A673 (cell line): ENCODE measurements around the gene PPP1R2. TPM values are rescaled to one million over a fixed set of nuclear protein-coding genes. Genes with fewer than 3 reads are reported as not detected.
"Not testable (repeated sequence)": the region's sequence is repeated elsewhere in the genome, so short reads cannot be mapped to it uniquely, and the experiment has no call there.

ENCODE experiments used
- Bru-seq: library from RNA; stranded (reverse); fragments of 400-500 nt; gene quantifications from one replicate; lab custom pipeline; 2021; lab: Mats Ljungman, UMichigan
- BruChase-seq, 2 experiments: library from RNA; stranded (reverse); fragments of 400-500 nt; gene quantifications; one replicate each; lab custom pipeline; 2021; lab: Mats Ljungman, UMichigan
- BruUV-seq: library from RNA; stranded (reverse); fragments of 400-500 nt; replicated peaks from 2 replicates; lab custom pipeline; 2021; lab: Mats Ljungman, UMichigan
- CTCF ChIA-PET: fragments of 300-600 bp; sonication (Branson Sonifier 250); formaldehyde crosslinking; loops from one replicate; lab custom pipeline; 2022; ENCODE audit warnings: antibody characterized with exemption; lab: Charles Lee
- POLR2A ChIA-PET: fragments of 300-600 bp; sonication (Branson Sonifier 250); formaldehyde crosslinking; loops from one replicate; lab custom pipeline; 2022; ENCODE audit warnings: antibody characterized with exemption; ENCODE audit not compliant: low non-redundant PET; lab: Charles Lee
- DNase-seq: peaks from one replicate; pipeline ENCODE4 v3.0.0-alpha.2; 2015; ENCODE audit warnings: low spot score
- H3K27ac ChIP-seq: fragments of 200-600 bp; sonication (generic); 2 replicates; pipeline ENCODE4 v1.5.1; 2016; ENCODE audit warnings: mixed run types, low read depth, mild to moderate bottlenecking, mixed read lengths, antibody characterized with exemption, low read length; ENCODE audit not compliant: poor library complexity, severe bottlenecking
- H3K27me3 ChIP-seq: fragments of 200-600 bp; sonication (generic); replicated peaks from 2 replicates; pipeline ENCODE4 v1.6.1; 2017; ENCODE audit warnings: mixed run types, low read depth, mild to moderate bottlenecking, mixed read lengths, antibody characterized with exemption, low read length; ENCODE audit not compliant: insufficient read depth, poor library complexity
- H3K36me3 ChIP-seq: fragments of 200-600 bp; sonication (generic); 2 replicates; pipeline ENCODE4 v1.6.1; 2016; ENCODE audit warnings: mixed run types, mild to moderate bottlenecking, mixed read lengths, antibody characterized with exemption, low read length; ENCODE audit not compliant: insufficient read depth, poor library complexity, severe bottlenecking
- H3K4me1 ChIP-seq: fragments of 200-600 bp; sonication (generic); 2 replicates; pipeline ENCODE4 v1.6.1; 2017; ENCODE audit warnings: mixed run types, mild to moderate bottlenecking, mixed read lengths, antibody characterized with exemption, low read length; ENCODE audit not compliant: insufficient read depth, poor library complexity, severe bottlenecking
- H3K4me3 ChIP-seq: fragments of 200-600 bp; sonication (generic); 2 replicates; pipeline ENCODE4 v1.5.1; 2016; ENCODE audit warnings: low read depth, mixed run types, mild to moderate bottlenecking, mixed read lengths, low read length; ENCODE audit not compliant: poor library complexity, severe bottlenecking
- H3K9me3 ChIP-seq: fragments of 200-600 bp; sonication (generic); 2 replicates; pipeline ENCODE4 v1.6.1; 2016; ENCODE audit warnings: mixed run types, low read depth, mild to moderate bottlenecking, mixed read lengths, antibody characterized with exemption, low read length; ENCODE audit not compliant: poor library complexity, severe bottlenecking
- EZH2 ChIP-seq: fragments of 200-600 bp; sonication (generic); IDR thresholded peaks from 2 replicates; pipeline ENCODE4 v1.6.1; 2017; ENCODE audit warnings: borderline replicate concordance, low read depth, mild to moderate bottlenecking, mixed read lengths, antibody characterized with exemption, low read length; ENCODE audit not compliant: poor library complexity, severe bottlenecking
- intact Hi-C: fragments of 100-400 bp; cut with micrococcal nuclease; formaldehyde crosslinking; loops from one replicate; pipeline ENCODE4 v1.10.0; 2022; ENCODE audit not compliant: unreplicated experiment
- long read RNA-seq: library from polyadenylated mRNA; stranded (forward); transcript quantifications from one replicate; pipeline ENCODE4 v2.0.0, GENCODE V29; 2022
- total RNA-seq: library from RNA; stranded (reverse); gene quantifications from 2 replicates; pipeline ENCODE4 v1.2.3, GENCODE V29; 2021
- TF ChIP-seq, protein P1 (sequence below): fragments of 300-800, 200-600 bp; sonication (generic); conservative IDR thresholded peaks from 2 replicates; pipeline ENCODE4 v1.5.1; 2017; ENCODE audit warnings: low read depth, mild to moderate bottlenecking, antibody characterized with exemption, low read length, moderate library complexity, mixed read lengths

The PPP1R2 gene
- total RNA-seq, result 45.5 and 46.2 TPM in 2 replicates
- Bru-seq, nascent RNA, result percentile 82 among the genes with signal in this experiment
- percentile 79 among the genes with signal in this experiment for BruChase-seq, experiment 1, labeled RNA remaining after a 2-hour chase
- percentile 88 among the genes with signal in this experiment for BruChase-seq, experiment 2, labeled RNA remaining after a 6-hour chase
- long read RNA-seq, transcript PPP1R2-206 (6 exons, 3,450 nt), result major isoform, 139 of 159 reads
- long read RNA-seq, partial matches to known transcripts, result 1 of 159 reads
- long read RNA-seq, other reads (novel, unspliced or antisense), result 14 of 159 reads

DNA sequence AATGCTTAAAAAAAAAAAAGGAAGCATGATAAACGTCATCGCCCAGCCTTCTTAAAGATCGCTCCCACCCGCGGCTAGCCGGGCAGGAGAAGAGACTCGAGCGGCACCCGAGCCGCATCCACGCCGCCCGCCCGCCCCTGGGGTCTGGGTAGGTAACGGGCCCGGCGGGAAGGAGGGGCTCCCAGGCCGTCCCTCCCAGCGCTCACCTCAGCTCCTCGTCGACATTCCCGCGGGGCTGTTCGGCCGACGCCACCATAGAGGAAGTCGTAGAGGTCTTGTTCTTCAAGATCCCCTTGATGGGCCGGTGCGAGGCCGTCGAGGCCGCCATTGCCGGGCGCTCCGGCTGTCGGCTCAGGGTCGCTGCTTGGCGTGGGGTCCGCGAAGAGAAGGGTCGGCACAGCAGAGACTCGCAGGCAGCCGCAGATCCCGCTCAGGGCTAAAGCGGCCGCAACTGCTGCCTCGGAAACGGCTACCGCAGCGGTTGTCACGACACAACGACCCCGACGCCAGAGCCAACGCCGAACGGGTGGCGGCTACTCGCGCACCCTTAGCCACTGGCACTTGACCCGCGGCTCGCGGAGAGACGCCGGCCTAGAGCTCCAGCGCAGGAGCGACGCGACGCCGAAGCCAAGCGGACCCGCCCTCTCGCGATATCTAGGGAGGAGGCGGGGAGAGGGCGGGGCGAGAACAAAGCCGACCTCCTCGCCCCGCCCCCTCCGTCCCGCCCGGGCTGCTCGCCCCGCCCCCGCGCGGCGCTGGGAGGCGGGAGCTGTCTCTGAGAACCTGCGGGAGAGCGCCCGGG lies at the start of gene PPP1R2:
Gene PPP1R2 (minus strand): TSS at position 628 of the 802 bp plus-strand sequence. CDS start 300 bp downstream, at position 328.
- intact Hi-C loops, result no loop called here

DNA sequence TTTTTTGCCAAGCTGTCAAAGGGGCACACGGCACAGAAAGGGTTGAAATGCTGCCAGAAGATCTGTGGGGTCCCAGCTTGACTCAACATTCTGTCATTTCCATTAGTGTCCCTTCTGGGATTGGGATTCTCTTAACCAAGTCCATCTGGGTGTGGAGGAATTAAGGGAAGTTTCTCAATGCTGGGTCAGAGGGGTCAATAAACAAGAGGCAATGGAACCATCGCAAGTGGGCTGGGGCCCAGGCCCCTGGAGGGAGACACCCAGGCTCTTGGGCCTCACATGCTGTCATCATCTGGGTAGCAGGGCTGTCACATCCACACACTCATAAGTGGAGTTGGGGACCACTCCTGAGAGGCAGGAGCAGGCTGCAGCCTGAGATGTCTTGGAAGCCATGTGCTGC lies 48.7 kb upstream of the PPP1R2 start:
- ChIA-PET POLR2A (no interaction called here), CTCF (no interaction called here)
- no peaks in the 10 kb centered on the region for H3K27me3 ChIP-seq
- TF ChIP-seq, protein P1, sequence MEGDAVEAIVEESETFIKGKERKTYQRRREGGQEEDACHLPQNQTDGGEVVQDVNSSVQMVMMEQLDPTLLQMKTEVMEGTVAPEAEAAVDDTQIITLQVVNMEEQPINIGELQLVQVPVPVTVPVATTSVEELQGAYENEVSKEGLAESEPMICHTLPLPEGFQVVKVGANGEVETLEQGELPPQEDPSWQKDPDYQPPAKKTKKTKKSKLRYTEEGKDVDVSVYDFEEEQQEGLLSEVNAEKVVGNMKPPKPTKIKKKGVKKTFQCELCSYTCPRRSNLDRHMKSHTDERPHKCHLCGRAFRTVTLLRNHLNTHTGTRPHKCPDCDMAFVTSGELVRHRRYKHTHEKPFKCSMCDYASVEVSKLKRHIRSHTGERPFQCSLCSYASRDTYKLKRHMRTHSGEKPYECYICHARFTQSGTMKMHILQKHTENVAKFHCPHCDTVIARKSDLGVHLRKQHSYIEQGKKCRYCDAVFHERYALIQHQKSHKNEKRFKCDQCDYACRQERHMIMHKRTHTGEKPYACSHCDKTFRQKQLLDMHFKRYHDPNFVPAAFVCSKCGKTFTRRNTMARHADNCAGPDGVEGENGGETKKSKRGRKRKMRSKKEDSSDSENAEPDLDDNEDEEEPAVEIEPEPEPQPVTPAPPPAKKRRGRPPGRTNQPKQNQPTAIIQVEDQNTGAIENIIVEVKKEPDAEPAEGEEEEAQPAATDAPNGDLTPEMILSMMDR, result no peak
- no peak for TF ChIP-seq EZH2
- H3K9me3 ChIP-seq, result peaks cover 3% of the 10 kb centered on the region
- H3K4me3 ChIP-seq, result no peak overlapping the region
- intact Hi-C loops, result no loop called here
- no TSS peak for BruUV-seq
- no peaks in the 10 kb centered on the region for H3K36me3 ChIP-seq
- H3K27ac ChIP-seq, result no peak overlapping the region
- no peak for DNase-seq
- peaks cover 2% of the 10 kb centered on the region for H3K4me1 ChIP-seq

More for the DNA sequence above, at the start of gene PPP1R2:
- CTCF ChIA-PET, result interaction anchor here (0.8 kb wide), 2 partner anchors 308 to 861 kb away, joined by 3 read pairs; no protein-coding TSS in a partner anchor
- Histone ChIP-seq H3K27me3 (no peaks in the 10 kb centered on the region), H3K4me3 (peak within 1 kb of the TSS; percentile 69), H3K4me1 (peaks cover 22% of the 10 kb centered on the region), H3K27ac (peak within 1 kb of the TSS; percentile 88), H3K9me3 (no peaks in the 10 kb centered on the region), H3K36me3 (no peaks in the 10 kb centered on the region)
- POLR2A ChIA-PET, result no interaction called here
- TF ChIP-seq, protein P1, result no peak
- TF ChIP-seq EZH2, result no peak
- BruUV-seq, result no TSS peak
- peak; percentile 92 for DNase-seq

DNA sequence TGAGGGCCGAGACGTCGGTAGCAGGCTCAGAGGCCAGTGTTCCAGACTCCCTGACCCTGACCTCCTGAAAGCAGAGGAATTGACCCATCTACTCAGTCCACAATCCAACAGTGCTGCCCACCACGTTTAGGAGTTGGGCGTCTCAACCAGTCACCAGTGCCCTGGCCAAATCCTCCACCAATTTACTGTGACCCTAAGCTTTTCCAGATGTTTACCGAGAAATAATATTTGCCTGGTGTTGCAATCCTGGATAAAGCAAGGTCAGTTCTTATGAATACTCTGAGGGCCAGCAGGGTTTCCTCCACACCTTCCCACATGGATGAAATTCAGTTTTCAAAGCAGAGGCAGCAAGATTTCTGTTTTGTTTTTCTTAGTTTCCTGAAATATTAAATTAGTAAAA lies 48.1 kb upstream of the PPP1R2 start:
- BruUV-seq, result no TSS peak
- no peak overlapping the region for H3K4me3 ChIP-seq
- no peaks in the 10 kb centered on the region for H3K36me3 ChIP-seq
- no peak for DNase-seq
- no peaks in the 10 kb centered on the region for H3K4me1 ChIP-seq
- intact Hi-C loops, result no loop called here
- H3K9me3 ChIP-seq, result peaks cover 3% of the 10 kb centered on the region
- POLR2A ChIA-PET, result no interaction called here
- no peak for TF ChIP-seq EZH2
- TF ChIP-seq, protein P1, result no peak
- CTCF ChIA-PET, result no interaction called here
- no peak overlapping the region for H3K27ac ChIP-seq
- no peaks in the 10 kb centered on the region for H3K27me3 ChIP-seq

DNA sequence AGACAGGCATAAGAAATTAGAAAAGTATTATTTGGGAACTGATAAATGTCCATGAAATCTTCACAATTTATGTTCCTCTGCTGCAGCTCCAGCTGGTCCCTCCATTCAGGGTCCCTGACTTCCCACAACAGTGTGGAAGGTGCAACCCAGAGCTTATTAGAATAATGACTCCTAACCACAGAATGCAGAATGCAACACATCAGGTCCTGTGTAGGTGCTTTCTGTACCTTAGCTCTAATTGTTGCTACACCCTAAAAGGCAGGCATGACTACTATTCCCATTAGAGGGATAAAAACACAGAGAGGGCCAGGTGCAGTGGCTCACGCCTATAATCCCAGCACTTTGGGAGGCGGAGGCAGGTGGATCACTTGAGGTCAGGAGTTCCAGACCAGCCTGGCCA lies 47.3 kb upstream of the PPP1R2 start:
- H3K9me3 ChIP-seq, BruUV-seq, DNase-seq, POLR2A ChIA-PET, H3K27ac ChIP-seq, H3K4me3 ChIP-seq, intact Hi-C loops, H3K27me3 ChIP-seq, H3K4me1 ChIP-seq, CTCF ChIA-PET, H3K36me3 ChIP-seq: not testable (repeated sequence)

DNA sequence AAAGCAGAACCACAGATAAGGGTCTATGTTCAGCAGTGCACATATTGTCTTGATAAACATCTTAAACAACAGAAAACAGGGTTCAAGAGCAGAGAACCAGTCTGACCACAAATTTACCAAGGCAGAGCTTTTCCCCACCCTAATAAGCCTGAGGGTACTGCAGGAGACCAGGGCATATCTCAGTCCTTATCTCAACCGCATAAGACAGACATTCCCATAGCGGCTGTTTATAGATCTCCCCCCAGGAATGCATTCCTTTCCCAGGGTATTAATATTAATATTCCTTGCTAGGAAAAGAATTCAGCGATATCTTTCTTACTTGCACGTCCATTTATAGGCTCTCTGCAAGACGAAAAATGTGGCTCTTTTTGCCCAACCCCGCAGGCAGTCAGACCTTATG lies 46.7 kb upstream of the PPP1R2 start:
- H3K9me3 ChIP-seq, H3K27ac ChIP-seq, DNase-seq, BruUV-seq, H3K36me3 ChIP-seq, intact Hi-C loops, H3K4me3 ChIP-seq, CTCF ChIA-PET, H3K27me3 ChIP-seq, POLR2A ChIA-PET, H3K4me1 ChIP-seq: not testable (repeated sequence)
